ENCODE results near the gene CTAG1B.
"Not testable (repeated sequence)": the region's sequence is repeated elsewhere in the genome, so short reads cannot be mapped to it uniquely, and the experiment has no call there.

The CTAG1B gene

GRCh38 chrX:154619182-154619581, at the start of gene CTAG1B:
Gene CTAG1B (minus strand): TSS chrX:154619282. CDS start chrX:154619218, 64 bp downstream.
- not testable (repeated sequence) for FAIRE-seq

- FAIRE-seq: no peak
These were observed 42.8 kb upstream of the CTAG1B start for GRCh38 chrX:154661899-154662298.

- no peak for FAIRE-seq
These were observed 42.1 kb upstream of the CTAG1B start for GRCh38 chrX:154661170-154661569.

GRCh38 chrX:154660541-154660940, 41.5 kb upstream of the CTAG1B start:
- FAIRE-seq: no peak

GRCh38 chrX:154658957-154659356, 39.9 kb upstream of the CTAG1B start:
- no peak for FAIRE-seq

GRCh38 chrX:154658187-154658586, 39.1 kb upstream of the CTAG1B start:
- FAIRE-seq: no peak

- no peak for FAIRE-seq
These were observed 38.2 kb upstream of the CTAG1B start for GRCh38 chrX:154657226-154657805.

- no peak for FAIRE-seq
These were observed 36.7 kb upstream of the CTAG1B start for GRCh38 chrX:154655786-154656185.

- no peak for FAIRE-seq
These were observed 36.3 kb upstream of the CTAG1B start for GRCh38 chrX:154655346-154655745.

GRCh38 chrX:154654925-154655324, 35.8 kb upstream of the CTAG1B start:
- no peak for FAIRE-seq

- no peak for FAIRE-seq
These were observed 35.3 kb upstream of the CTAG1B start for GRCh38 chrX:154654372-154654771.

GRCh38 chrX:154653413-154653812, 34.3 kb upstream of the CTAG1B start, which contains the start of gene CTAG2:
Gene CTAG2 (minus strand): TSS chrX:154653579. CDS start chrX:154653515, 64 bp downstream.
- FAIRE-seq: not testable (repeated sequence)

- FAIRE-seq: no peak
These were observed 33.9 kb upstream of the CTAG1B start for GRCh38 chrX:154653048-154653401.

GRCh38 chrX:154652311-154653047, 33.4 kb upstream of the CTAG1B start:
- FAIRE-seq: no peak

- no peak for FAIRE-seq
These were observed 31.1 kb upstream of the CTAG1B start for GRCh38 chrX:154650221-154650510.

GRCh38 chrX:154649503-154650220, 30.6 kb upstream of the CTAG1B start:
- no peak for FAIRE-seq

- no peak for FAIRE-seq
These were observed 29.8 kb upstream of the CTAG1B start for GRCh38 chrX:154648931-154649330.

- not testable (repeated sequence) for FAIRE-seq
These were observed 26.8 kb upstream of the CTAG1B start for GRCh38 chrX:154645745-154646378.

GRCh38 chrX:154643708-154644107, 24.6 kb upstream of the CTAG1B start:
- FAIRE-seq: not testable (repeated sequence)

GRCh38 chrX:154641740-154642139, 22.7 kb upstream of the CTAG1B start:
- FAIRE-seq: not testable (repeated sequence)

- not testable (repeated sequence) for FAIRE-seq
These were observed 14.6 kb upstream of the CTAG1B start for GRCh38 chrX:154633661-154634060.

- not testable (repeated sequence) for FAIRE-seq
These were observed 11.9 kb upstream of the CTAG1B start for GRCh38 chrX:154630949-154631348.

GRCh38 chrX:154628960-154629359, 9.9 kb upstream of the CTAG1B start:
- not testable (repeated sequence) for FAIRE-seq

All from colon (tissue), 2 donors.